HG03457 (cell line): Measurements from ENCODE around the gene PCNX2.
"Not testable (repeated sequence)": the region's sequence is repeated elsewhere in the genome, so short reads cannot be mapped to it uniquely, and the experiment has no call there.

Source experiments
- ATAC-seq: cut with Tn5 transposase; IDR thresholded peaks from one replicate; pipeline ENCODE4 v1.9.1; 2021; ENCODE audit warnings: moderate number of reproducible peaks; ENCODE audit not compliant: unreplicated experiment

Gene PCNX2

GRCh38 chr1:233113009-233113879, 182.3 kb downstream of the PCNX2 start:
- ATAC-seq: peak; percentile 84

GRCh38 chr1:233112186-233113008, 183.1 kb downstream of the PCNX2 start:
- ATAC-seq: no peak

GRCh38 chr1:233111731-233112130, 183.8 kb downstream of the PCNX2 start:
- no peak for ATAC-seq

GRCh38 chr1:233109096-233109495, 186.4 kb downstream of the PCNX2 start:
- ATAC-seq: no peak

GRCh38 chr1:233107716-233108130, 187.8 kb downstream of the PCNX2 start:
- ATAC-seq: not testable (repeated sequence)

GRCh38 chr1:233107130-233107660, 188.3 kb downstream of the PCNX2 start:
- ATAC-seq: no peak

GRCh38 chr1:233105225-233105624, 190.3 kb downstream of the PCNX2 start:
- no peak for ATAC-seq

- ATAC-seq: no peak
Observed at GRCh38 chr1:233102341-233102740, 193.2 kb downstream of the PCNX2 start.

GRCh38 chr1:233097959-233098580, 197.5 kb downstream of the PCNX2 start:
- ATAC-seq: no peak

GRCh38 chr1:233097546-233097945, 198.0 kb downstream of the PCNX2 start:
- no peak for ATAC-seq

GRCh38 chr1:233094691-233095090, 200.8 kb downstream of the PCNX2 start:
- no peak for ATAC-seq

- ATAC-seq: no peak
Observed at GRCh38 chr1:233094269-233094668, 201.3 kb downstream of the PCNX2 start.

GRCh38 chr1:233090746-233091494, 204.6 kb downstream of the PCNX2 start:
- no peak for ATAC-seq

- ATAC-seq: no peak
Observed at GRCh38 chr1:233089251-233089650, 206.3 kb downstream of the PCNX2 start.

- ATAC-seq: no peak
Observed at GRCh38 chr1:233088613-233089012, 206.9 kb downstream of the PCNX2 start.

- ATAC-seq: no peak
Observed at GRCh38 chr1:233086961-233087881, 208.3 kb downstream of the PCNX2 start.

GRCh38 chr1:233085566-233085965, 210.0 kb downstream of the PCNX2 start:
- no peak for ATAC-seq

- peak; percentile 83 for ATAC-seq
Observed at GRCh38 chr1:233082778-233083550, 212.6 kb downstream of the PCNX2 start.

- ATAC-seq: no peak
Observed at GRCh38 chr1:233081735-233082134, 213.8 kb downstream of the PCNX2 start.
